Hepatocyte (in vitro differentiated cells): ENCODE data around the gene OLIG2. TPM values are rescaled to one million over a fixed set of nuclear protein-coding genes. Genes with fewer than 3 reads are reported as not detected.
A peak's percentile ranks its signal among the peaks of the same experiment; 100 is the strongest.

Experiments
- DNase-seq: peaks from one replicate; pipeline ENCODE4 v3.0.0-alpha.2; 2016; ENCODE audit warnings: low spot score
- H2AFZ ChIP-seq: fragments of 200-600 bp; sonication (generic); 2 replicates; pipeline ENCODE4 v1.6.0; 2016; ENCODE audit warnings: antibody characterized with exemption, mild to moderate bottlenecking
- H3K27ac ChIP-seq: fragments of 200-600 bp; sonication (generic); 2 replicates; pipeline ENCODE4 v1.5.1; 2016; ENCODE audit warnings: mild to moderate bottlenecking
- H3K27me3 ChIP-seq: fragments of 200-600 bp; sonication (generic); 2 replicates; pipeline ENCODE4 v1.6.1; 2016
- H3K36me3 ChIP-seq: fragments of 200-600 bp; sonication (generic); replicated peaks from 2 replicates; pipeline ENCODE4 v1.5.1; 2016; ENCODE audit warnings: low read depth; ENCODE audit not compliant: insufficient read depth
- H3K4me1 ChIP-seq: fragments of 200-600 bp; sonication (generic); 2 replicates; pipeline ENCODE4 v1.5.1; 2016; ENCODE audit warnings: mild to moderate bottlenecking, moderate library complexity; ENCODE audit not compliant: insufficient read depth
- H3K4me2 ChIP-seq: fragments of 200-600 bp; sonication (generic); 2 replicates; pipeline ENCODE4 v1.6.0; 2016
- H3K4me3 ChIP-seq: fragments of 200-600 bp; sonication (generic); 2 replicates; pipeline ENCODE4 v1.5.1; 2016; ENCODE audit warnings: mild to moderate bottlenecking
- H3K79me2 ChIP-seq: fragments of 200-600 bp; sonication (generic); 2 replicates; pipeline ENCODE4 v1.6.0; 2017; ENCODE audit warnings: mild to moderate bottlenecking
- H3K9me2 ChIP-seq: fragments of 200-600 bp; sonication (generic); replicated peaks from 2 replicates; pipeline ENCODE4 v1.6.0; 2017; ENCODE audit warnings: mild to moderate bottlenecking; ENCODE audit not compliant: insufficient read depth
- H3K9me3 ChIP-seq: fragments of 200-600 bp; sonication (generic); 2 replicates; pipeline ENCODE4 v1.5.1; 2016; ENCODE audit warnings: low read depth, mild to moderate bottlenecking
- H4K20me1 ChIP-seq: fragments of 200-600 bp; sonication (generic); 2 replicates; pipeline ENCODE4 v1.6.0; 2016; ENCODE audit warnings: mild to moderate bottlenecking; ENCODE audit not compliant: insufficient read depth, poor library complexity, severe bottlenecking
- CTCF ChIP-seq: fragments of 200-600 bp; sonication (generic); IDR thresholded peaks from 2 replicates; pipeline ENCODE4 v1.5.1; 2016; ENCODE audit warnings: antibody characterized with exemption, mild to moderate bottlenecking; ENCODE audit not compliant: poor library complexity
- EZH2 ChIP-seq: fragments of 200-600 bp; sonication (generic); IDR thresholded peaks from 2 replicates; pipeline ENCODE4 v1.6.1; 2016; ENCODE audit warnings: antibody characterized with exemption, mild to moderate bottlenecking, borderline replicate concordance
- EZH2phosphoT487 ChIP-seq: fragments of 200-600 bp; sonication (generic); IDR thresholded peaks from one replicate; pipeline ENCODE4 v1.6.1; 2018; ENCODE audit warnings: antibody characterized with exemption, mild to moderate bottlenecking, low read depth, moderate library complexity; ENCODE audit not compliant: unreplicated experiment, severe bottlenecking
- WGBS: methylation state at CpG from one replicate; pipeline ENCODE4 v1.1.6; 2016; ENCODE audit warnings: low lambda C conversion rate; ENCODE audit errors: missing lambda C conversion rate; 5-methylcytosine and 5-hydroxymethylcytosine counted together
- polyA plus RNA-seq: library from polyadenylated mRNA; unstranded; fragments of >200 nt; fragmentation: Nextera tagmentation; extraction: Ambion mirVana; gene quantifications from 2 replicates; pipeline ENCODE4 v1.2.1, GENCODE V29; 2016
- total RNA-seq: library from RNA; depleted of rRNA; stranded (reverse); fragments of >200 nt; gene quantifications from 2 replicates; pipeline ENCODE4 v1.2.3, GENCODE V29; 2014

Gene OLIG2
- total and polyA plus RNA-seq, 2 experiments from 2014 or later = not detected

- H4K20me1 ChIP-seq = no peaks in the 10 kb centered on the region
- WGBS = 5% methylated on average over 28 of the region's 28 CpGs
- H3K4me3 ChIP-seq = no peak overlapping the region
- H3K79me2 ChIP-seq = no peaks in the 10 kb centered on the region
- H3K9me2 ChIP-seq = no peaks in the 10 kb centered on the region
- no peak overlapping the region for H3K27ac ChIP-seq
- H3K27me3 ChIP-seq = peaks cover 99% of the 10 kb centered on the region
- H3K9me3 ChIP-seq = no peaks in the 10 kb centered on the region
- no peak overlapping the region for H2AFZ ChIP-seq
- no peaks in the 10 kb centered on the region for H3K36me3 ChIP-seq
- peak; percentile 86 for TF ChIP-seq EZH2phosphoT487
- TF ChIP-seq EZH2 = peak; percentile 99
- TF ChIP-seq CTCF = no peak
- no peaks in the 10 kb centered on the region for H3K4me1 ChIP-seq
- H3K4me2 ChIP-seq = peak overlapping the region; percentile 45
- DNase-seq = no peak
Measured at GRCh38 chr21:33028773-33029384, 3.1 kb downstream of the OLIG2 start.

GRCh38 chr21:33029385-33029921, 3.7 kb downstream of the OLIG2 start:
- 9% methylated on average over 17 of the region's 19 CpGs for WGBS
- Histone ChIP-seq H3K4me3 (no peak overlapping the region), H2AFZ (no peak overlapping the region), H3K27ac (no peak overlapping the region), H3K9me2 (no peaks in the 10 kb centered on the region), H3K27me3 (peaks cover 99% of the 10 kb centered on the region), H4K20me1 (no peaks in the 10 kb centered on the region), H3K79me2 (no peaks in the 10 kb centered on the region), H3K9me3 (no peaks in the 10 kb centered on the region), H3K36me3 (no peaks in the 10 kb centered on the region), H3K4me2 (peak overlapping the region; percentile 45), H3K4me1 (no peaks in the 10 kb centered on the region)
- no peak for DNase-seq
- no peak for TF ChIP-seq EZH2phosphoT487
- no peak for TF ChIP-seq CTCF
- TF ChIP-seq EZH2 = no peak

GRCh38 chr21:33029975-33030461, 4.3 kb downstream of the OLIG2 start:
- Histone ChIP-seq H3K4me1 (no peaks in the 10 kb centered on the region), H3K9me2 (no peaks in the 10 kb centered on the region), H3K36me3 (no peaks in the 10 kb centered on the region), H4K20me1 (no peaks in the 10 kb centered on the region), H3K9me3 (no peaks in the 10 kb centered on the region), H3K4me2 (no peak overlapping the region), H3K27ac (no peak overlapping the region), H3K4me3 (no peak overlapping the region), H2AFZ (no peak overlapping the region), H3K79me2 (no peaks in the 10 kb centered on the region), H3K27me3 (peaks cover 99% of the 10 kb centered on the region)
- TF ChIP-seq EZH2 = no peak
- no peak for TF ChIP-seq CTCF
- no peak for TF ChIP-seq EZH2phosphoT487
- 21% methylated on average over 10 of the region's 10 CpGs for WGBS
- no peak for DNase-seq
